A673 (cell line): ENCODE data around the gene EXOC3L1.

Experiments
- CTCF ChIP-seq: fragments of 300-800, 200-600 bp; sonication (generic); conservative IDR thresholded peaks from 2 replicates; pipeline ENCODE4 v1.5.1; 2017; ENCODE audit warnings: low read depth, mild to moderate bottlenecking, antibody characterized with exemption, low read length, moderate library complexity, mixed read lengths
- EZH2 ChIP-seq: fragments of 200-600 bp; sonication (generic); IDR thresholded peaks from 2 replicates; pipeline ENCODE4 v1.6.1; 2017; ENCODE audit warnings: borderline replicate concordance, low read depth, mild to moderate bottlenecking, mixed read lengths, antibody characterized with exemption, low read length; ENCODE audit not compliant: poor library complexity, severe bottlenecking

- TF ChIP-seq CTCF (no peak), EZH2 (no peak)
Measured at GRCh38 chr16:67174706-67175231, 15.2 kb downstream of the EXOC3L1 start.
